ENCODE measurements around the gene AKAP7. TPM values are rescaled to one million over a fixed set of nuclear protein-coding genes. Genes with fewer than 3 reads are reported as not detected.
"Not testable (repeated sequence)": the region's sequence is repeated elsewhere in the genome, so short reads cannot be mapped to it uniquely, and the experiment has no call there.

Gene AKAP7
- 1 to 10 TPM; 5.1 to 6.3 TPM for total RNA-seq

DNA sequence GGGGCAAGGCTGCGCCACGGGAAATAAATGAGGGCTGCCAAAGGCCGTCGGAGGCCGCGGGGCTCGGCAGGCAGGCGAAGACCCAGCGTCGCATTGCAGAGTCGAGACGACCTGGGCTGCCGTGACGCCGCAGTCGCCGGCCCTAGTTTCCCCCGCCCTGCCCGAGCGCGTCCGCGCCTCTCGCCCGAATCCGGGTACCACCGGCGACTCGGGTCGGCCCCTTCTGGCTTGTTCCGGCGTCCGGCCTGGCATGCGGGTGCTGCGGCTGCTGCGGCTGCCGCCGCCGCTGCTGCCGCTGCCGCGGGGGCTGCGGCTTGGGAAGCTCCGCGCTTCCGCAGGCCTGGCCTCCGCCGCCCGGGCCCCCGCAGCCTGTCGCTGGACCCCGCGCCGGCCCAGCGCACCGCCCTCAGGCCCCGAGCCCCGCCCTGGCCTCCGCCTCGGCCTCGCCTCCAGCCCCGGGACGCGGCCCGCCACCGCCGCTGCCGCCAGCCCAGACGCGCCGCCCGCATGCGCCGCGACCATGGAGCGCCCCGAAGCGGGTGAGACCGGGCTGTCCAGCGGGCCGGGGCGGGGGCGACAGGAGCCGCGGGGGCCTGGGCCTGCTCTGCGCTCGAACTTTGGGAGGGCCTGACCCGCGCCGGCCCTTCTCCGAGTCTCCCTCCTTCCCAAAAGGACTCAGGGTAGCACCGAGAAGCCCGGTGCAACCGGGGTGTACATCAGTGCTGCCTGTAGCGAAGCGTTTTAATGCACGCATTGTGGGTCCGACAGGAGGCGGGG lies at the start of gene AKAP7:
TSS of gene AKAP7 (plus strand) at position 224 of the 777 bp plus-strand sequence. CDS start at position 521, 297 bp downstream.
- ATAC-seq (peak; percentile 82 to 84), DNase-seq (ENCODE audit: low spot score in 2 of 2) (peak; percentile 68 to 74)
- peaks cover 6% of the 10 kb centered on the region in 2 donors for H3K36me3 Mint-ChIP-seq
- no peaks in the 10 kb centered on the region for H3K9me3 Mint-ChIP-seq
- H3K27ac Mint-ChIP-seq: peak within 1 kb of the TSS; percentile 89 to 99

DNA sequence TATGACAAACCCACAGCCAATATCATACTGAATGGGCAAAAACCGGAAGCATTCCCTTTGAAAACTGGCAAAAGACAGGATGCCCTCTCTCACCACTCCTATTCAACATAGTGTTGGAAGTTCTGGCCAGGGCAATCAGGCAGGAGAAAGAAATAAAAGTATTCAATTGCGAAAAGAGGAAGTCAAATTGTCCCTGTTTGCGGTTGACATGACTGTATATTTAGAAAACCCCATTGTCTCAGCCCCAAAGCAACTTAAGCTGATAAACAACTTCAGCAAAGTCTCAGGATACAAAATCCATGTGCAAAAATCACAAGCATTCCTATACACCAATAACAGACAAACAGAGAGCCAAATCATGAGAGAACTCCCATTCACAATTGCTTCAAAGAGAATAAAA lies 44.9 kb upstream of the AKAP7 start:
- not testable (repeated sequence) for DNase-seq (ENCODE audit: low spot score in 2 of 2); ATAC-seq; H3K27ac Mint-ChIP-seq
- Mint-ChIP-seq H3K9me3 (peaks cover 8 to 18% of the 10 kb centered on the region in 2 donors), H3K36me3 (peaks cover 24 to 27% of the 10 kb centered on the region in 2 donors)

DNA sequence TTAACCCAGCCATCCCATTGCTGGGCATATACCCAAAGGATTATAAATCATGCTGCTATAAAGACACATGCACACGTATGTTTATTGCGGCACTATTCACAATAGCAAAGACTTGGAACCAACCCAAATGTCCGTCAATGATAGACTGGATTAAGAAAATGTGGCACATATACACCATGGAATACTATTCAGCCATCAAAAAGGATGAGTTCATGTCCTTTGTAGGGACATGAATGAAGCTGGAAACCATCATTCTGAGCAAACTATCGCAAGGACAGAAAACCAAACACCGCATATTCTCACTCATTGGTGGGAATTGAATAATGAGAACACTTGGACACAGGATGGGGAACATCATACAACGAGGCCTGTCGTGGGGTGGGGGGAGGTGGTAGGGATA lies 43.3 kb upstream of the AKAP7 start:
- H3K27ac Mint-ChIP-seq; ATAC-seq; DNase-seq (ENCODE audit: low spot score in 2 of 2): not testable (repeated sequence)
- peaks cover 14 to 22% of the 10 kb centered on the region in 2 donors for H3K36me3 Mint-ChIP-seq
- H3K9me3 Mint-ChIP-seq: peaks cover 8 to 11% of the 10 kb centered on the region in 2 donors

DNA sequence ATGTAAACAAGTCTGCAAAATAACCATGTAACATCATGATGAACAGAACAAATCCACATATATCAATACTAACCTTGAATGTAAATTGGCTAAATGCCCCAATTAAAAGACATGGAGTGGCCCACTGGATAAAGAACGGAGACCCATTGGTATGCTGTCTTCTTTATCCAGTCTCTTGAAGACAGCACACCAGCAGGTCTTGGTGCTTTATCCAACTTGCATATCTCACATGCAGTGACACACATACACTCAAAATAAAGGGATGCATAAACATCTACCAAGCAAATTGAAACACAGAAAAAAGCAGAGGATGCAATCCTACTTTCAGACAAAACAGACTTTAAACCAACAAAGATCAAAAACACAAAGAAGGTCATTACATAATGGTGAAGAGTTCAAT lies 41.9 kb upstream of the AKAP7 start:
- peaks cover 14 to 19% of the 10 kb centered on the region in 2 donors for H3K36me3 Mint-ChIP-seq
- ATAC-seq (no peak), DNase-seq (ENCODE audit: low spot score in 2 of 2) (no peak)
- peaks cover 5 to 8% of the 10 kb centered on the region in 2 donors for H3K9me3 Mint-ChIP-seq
- no peak overlapping the region for H3K27ac Mint-ChIP-seq

DNA sequence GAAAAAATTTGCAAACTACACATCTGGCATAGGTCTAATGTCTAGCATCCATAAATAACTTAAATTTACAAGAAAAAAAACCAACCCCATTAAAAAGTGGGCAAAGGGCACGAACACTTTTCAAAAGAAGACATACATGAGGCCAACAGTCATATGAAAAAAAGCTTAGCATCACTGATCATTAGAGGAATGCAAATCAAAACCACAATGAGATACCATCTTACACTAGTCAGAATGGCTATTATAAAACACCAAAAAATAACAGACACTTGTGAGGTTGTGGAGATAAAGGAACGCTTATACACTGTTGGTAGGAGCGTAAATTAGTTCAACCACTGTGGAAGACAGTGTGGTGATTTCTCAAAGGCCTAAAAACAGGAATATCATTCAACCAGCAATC lies 38.5 kb upstream of the AKAP7 start:
- Mint-ChIP-seq H3K9me3 (peaks cover 0 to 4% of the 10 kb centered on the region in 2 donors), H3K36me3 (peaks cover under 1 to 5% of the 10 kb centered on the region in 2 donors), H3K27ac (no peak overlapping the region)
- ATAC-seq (no peak), DNase-seq (ENCODE audit: low spot score in 2 of 2) (no peak)

DNA sequence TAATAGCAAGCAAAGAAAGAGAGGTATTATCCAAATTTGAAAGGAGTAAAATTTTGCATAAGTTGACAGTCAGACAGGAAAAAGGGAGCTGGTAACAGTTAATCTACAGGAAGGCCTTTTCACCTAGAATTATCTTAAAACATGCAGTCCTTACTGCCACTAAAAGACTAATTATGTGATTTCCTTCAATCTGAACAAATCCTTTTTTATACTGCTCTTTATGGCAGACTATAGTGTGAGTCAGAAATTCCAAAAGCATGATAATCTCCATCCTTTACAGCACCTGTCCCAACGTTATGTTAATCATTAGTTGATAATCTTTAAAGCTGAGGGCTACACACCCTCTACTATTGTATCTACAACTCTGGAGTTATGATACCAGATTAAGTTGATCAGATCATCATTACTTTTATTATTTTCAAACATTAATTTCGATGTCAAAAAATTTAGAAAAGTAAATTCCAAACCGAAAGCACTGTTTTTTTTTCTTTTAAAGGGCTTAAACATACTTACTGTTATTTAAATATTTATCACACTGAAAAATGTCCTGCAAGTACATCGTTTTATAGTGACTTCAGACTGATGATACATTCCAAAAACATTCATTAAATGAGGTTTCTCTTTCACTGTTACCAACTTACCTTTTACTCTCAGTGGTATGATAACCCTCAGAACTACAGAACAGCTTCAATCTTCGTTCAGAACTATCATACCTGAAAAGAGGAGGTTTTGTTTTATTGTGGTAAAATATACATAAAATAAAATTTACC lies 33.2 kb upstream of the AKAP7 start:
- no peaks in the 10 kb centered on the region for H3K9me3 Mint-ChIP-seq
- ATAC-seq (no peak), DNase-seq (ENCODE audit: low spot score in 2 of 2) (no peak)
- no peaks in the 10 kb centered on the region for H3K36me3 Mint-ChIP-seq
- no peak overlapping the region for H3K27ac Mint-ChIP-seq

DNA sequence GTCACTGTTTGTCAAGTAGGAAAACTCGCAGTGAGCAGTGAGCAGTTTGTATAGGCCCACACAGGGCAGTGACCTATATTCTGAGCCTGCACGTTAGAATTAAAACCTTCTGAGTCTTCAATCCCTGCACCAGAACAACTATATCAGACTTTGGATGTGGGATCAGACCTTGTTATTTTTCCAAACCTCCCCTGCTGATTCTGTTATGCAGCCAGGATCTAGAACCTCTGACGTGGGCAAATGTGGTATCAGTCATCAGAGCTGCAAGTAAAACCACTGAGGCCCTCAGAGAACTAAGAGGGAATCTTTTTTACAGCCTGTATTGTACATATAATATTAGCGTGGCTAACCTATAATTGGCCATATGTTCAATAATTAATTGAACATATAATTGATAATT lies 32.0 kb upstream of the AKAP7 start:
- no peaks in the 10 kb centered on the region for H3K9me3 Mint-ChIP-seq
- no peak for ATAC-seq
- no peak overlapping the region for H3K27ac Mint-ChIP-seq
- no peaks in the 10 kb centered on the region for H3K36me3 Mint-ChIP-seq
- DNase-seq (ENCODE audit: low spot score in 2 of 2): no peak

DNA sequence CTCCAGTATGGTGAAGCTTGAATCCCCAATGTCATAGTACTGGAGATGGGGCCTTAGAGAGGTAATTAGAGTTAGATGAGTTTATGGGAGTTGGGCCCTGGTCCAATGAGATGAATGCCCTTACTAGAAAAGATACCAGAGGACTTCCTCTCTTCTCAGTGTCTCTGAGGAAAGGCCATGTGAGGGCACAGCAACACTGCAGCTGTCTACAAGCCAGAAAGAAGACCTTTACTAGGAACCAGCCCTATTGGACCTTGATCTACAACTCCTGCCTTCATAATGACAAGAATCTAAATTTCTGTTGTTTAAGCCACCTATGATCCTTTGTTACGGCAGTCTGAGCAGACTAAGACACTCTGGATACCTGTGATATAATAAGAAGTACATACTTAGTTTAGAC lies 31.4 kb upstream of the AKAP7 start:
- H3K9me3 Mint-ChIP-seq: no peaks in the 10 kb centered on the region

DNA sequence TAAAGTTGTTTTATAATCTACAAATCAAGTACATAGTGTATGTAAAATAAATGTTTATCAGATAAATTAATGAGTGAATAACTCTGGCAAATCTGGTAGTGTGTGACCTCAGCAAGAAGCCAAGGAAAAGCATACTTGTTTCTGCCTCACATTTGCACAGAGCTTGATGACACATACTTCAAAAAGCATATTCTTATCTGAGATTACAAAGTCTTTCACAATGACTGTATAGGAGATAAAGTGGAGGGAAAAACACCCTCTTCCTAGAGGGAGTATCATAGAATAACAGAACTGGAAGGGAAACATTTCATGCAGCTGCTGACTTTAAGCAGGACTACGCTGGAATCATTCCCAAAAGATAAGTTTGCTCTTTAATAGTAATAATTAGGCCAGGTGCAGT lies 28.1 kb upstream of the AKAP7 start:
- no peak overlapping the region for H3K27ac Mint-ChIP-seq
- ATAC-seq (peak in 1 of 2 donors; percentile 33), DNase-seq (ENCODE audit: low spot score in 2 of 2) (no peak)
- no peaks in the 10 kb centered on the region for H3K36me3 Mint-ChIP-seq
- no peaks in the 10 kb centered on the region for H3K9me3 Mint-ChIP-seq

More for the DNA sequence above, 31.4 kb upstream of the AKAP7 start:
- H3K27ac Mint-ChIP-seq: no peak overlapping the region
- ATAC-seq (no peak), DNase-seq (ENCODE audit: low spot score in 2 of 2) (no peak)
- H3K36me3 Mint-ChIP-seq: no peaks in the 10 kb centered on the region

DNA sequence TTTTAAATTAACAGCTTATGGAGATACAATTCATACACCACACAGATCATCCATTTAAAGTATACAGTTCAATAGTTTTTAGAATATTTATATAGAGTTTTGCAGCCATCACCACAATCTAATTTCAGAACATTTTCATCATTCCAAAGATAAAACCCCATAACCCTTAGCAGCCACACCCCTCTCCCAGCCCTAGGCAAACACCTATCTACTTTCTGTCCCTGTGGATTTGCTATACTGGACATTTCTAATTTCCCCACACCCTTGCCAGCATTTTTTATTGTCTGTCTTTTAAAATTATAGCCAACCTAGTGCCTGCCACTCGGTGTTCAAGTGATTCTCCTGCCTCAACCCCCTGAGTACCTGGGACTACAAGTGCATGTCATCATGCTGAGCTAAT lies 23.0 kb upstream of the AKAP7 start:
- Mint-ChIP-seq H3K9me3 (no peaks in the 10 kb centered on the region), H3K27ac (no peak overlapping the region), H3K36me3 (no peaks in the 10 kb centered on the region)
- ATAC-seq (no peak), DNase-seq (ENCODE audit: low spot score in 2 of 2) (no peak)

DNA sequence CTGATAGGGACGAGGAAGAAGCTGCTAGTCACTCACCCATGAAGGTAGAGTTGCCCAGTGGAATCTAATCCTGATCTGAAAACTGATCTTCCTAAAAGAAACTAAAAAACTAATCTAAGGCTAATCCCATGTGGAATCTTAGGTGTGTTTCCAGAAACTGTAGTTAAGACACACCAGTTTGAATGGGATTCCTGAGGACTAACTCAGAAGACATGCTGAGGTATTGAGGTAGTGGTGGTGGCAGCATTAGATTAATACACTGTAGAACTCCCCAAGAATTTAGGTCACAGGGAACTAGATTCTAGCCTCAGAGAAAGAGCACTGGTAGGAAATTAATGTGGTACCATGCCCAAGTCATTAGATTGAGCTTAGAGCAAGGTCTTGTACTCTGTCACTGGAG lies 19.6 kb upstream of the AKAP7 start:
- no peak for DNase-seq (ENCODE audit: low spot score in 2 of 2)
- no peak for ATAC-seq

DNA sequence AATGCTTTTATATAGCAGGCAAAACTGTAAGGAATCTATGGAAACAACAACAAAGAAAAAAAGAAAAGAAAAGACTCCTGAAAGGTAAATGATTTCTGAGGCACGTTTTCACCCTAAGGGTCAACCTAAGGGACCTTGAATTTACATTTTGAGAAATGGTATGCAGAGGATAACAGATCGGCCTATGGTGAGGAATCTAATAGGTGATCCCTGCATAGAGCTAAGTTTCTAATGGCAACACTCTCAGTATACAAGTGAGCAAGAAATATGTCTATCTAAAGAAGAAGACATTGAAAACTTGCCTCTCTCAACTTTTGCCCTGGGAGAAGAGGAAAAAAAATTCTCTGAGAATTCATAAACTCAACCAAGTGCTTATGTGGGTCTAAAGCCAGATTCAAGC lies 18.9 kb upstream of the AKAP7 start:
- Mint-ChIP-seq H3K9me3 (no peaks in the 10 kb centered on the region), H3K27ac (no peak overlapping the region), H3K36me3 (no peaks in the 10 kb centered on the region)
- DNase-seq (ENCODE audit: low spot score in 2 of 2): no peak
- ATAC-seq: no peak

More for the DNA sequence above, 19.6 kb upstream of the AKAP7 start:
- H3K27ac Mint-ChIP-seq: no peak overlapping the region
- no peaks in the 10 kb centered on the region for H3K9me3 Mint-ChIP-seq
- no peaks in the 10 kb centered on the region for H3K36me3 Mint-ChIP-seq

DNA sequence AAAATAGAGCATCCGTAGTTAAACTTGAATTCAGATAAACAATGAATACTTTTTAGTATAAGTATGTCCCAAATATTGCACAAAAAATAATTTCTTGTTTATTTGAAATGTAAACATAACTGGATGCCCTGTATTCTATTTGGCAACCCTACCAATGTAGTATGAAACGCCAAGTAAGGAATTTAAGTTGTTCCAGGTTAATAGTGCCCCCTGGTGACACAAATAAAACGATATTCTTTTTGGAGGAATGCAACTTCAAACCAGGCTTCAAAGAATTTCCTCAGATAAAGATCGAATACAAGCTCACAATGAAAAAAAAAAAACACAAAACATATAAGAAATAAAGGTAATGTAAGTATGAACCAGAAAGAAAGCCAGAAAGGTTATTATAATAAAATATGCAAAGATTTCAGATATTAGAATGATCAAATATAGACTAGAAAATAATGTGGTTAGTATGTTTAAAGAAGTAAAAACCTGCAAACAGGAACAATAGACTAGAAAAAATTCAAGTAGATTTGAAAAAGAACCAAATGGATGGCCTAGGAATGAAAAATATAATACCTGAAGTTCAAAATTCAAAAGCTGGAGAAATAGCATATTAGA lies 18.4 kb upstream of the AKAP7 start:
- DNase-seq (ENCODE audit: low spot score in 2 of 2) (peak in 1 of 2 donors; percentile 14), ATAC-seq (no peak)
- Mint-ChIP-seq H3K36me3 (no peaks in the 10 kb centered on the region), H3K27ac (no peak overlapping the region), H3K9me3 (no peaks in the 10 kb centered on the region)

DNA sequence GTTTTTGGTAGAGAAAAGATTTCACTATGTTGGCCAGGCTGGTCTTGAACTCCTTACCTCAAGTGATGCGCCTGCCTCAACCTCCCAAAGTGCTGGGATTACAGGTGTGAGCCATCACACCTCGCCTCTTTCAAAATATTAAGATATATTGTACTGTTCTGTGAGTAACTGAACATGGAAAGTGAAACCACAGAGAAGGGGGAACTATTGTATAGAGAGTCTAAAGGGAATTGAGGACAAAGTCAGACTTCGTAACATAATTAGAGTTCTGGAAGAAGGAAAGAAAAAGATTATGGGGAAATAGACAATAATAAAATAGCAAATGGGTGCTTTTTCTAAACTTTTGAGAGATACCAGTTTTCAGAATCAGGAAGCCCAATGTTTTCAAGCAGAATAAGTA lies 17.4 kb upstream of the AKAP7 start:
- H3K9me3 Mint-ChIP-seq: no peaks in the 10 kb centered on the region
- no peak overlapping the region for H3K27ac Mint-ChIP-seq
- DNase-seq (ENCODE audit: low spot score in 2 of 2) (no peak), ATAC-seq (no peak)
- no peaks in the 10 kb centered on the region for H3K36me3 Mint-ChIP-seq

DNA sequence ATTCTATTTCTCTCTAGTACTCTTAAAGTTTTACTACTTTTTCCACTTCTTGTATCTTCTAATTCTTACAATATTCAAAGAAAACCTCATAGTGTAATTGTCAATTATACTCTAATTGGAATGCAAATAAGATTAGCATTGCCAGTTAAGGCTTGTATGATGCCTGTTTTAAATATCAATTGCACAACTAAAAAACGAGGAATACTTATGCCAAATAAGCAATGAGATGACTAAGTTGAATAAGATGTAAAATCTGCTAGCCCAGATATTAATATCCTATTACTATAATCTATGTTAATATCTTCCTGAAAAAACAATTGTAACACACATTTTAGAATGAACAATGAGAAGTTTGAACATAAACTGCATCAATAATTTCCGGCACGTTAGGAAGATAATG lies 13.3 kb upstream of the AKAP7 start:
- no peak for DNase-seq (ENCODE audit: low spot score in 2 of 2)
- Mint-ChIP-seq H3K36me3 (no peaks in the 10 kb centered on the region), H3K9me3 (no peaks in the 10 kb centered on the region), H3K27ac (no peak overlapping the region)
- ATAC-seq: no peak

DNA sequence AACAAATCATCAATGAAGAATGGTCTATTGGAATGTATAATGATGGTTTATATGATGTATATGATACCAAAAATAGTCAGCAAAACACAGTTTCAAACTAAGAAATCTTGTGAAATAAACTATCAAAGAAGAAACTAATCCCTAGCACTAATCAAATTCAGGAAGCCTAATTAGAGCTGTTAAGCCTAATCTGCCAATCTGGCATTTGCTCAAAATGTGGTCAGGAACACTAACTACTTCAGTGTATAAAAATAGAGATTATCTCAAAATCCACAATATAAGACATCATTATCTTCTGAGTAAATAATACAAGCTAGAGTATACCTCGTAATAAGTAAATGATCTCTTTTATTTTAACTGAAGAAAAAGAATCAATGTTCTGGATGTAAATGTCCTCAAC lies 12.8 kb upstream of the AKAP7 start:
- ATAC-seq (no peak), DNase-seq (ENCODE audit: low spot score in 2 of 2) (no peak)
- Mint-ChIP-seq H3K36me3 (no peaks in the 10 kb centered on the region), H3K27ac (no peak overlapping the region), H3K9me3 (no peaks in the 10 kb centered on the region)

DNA sequence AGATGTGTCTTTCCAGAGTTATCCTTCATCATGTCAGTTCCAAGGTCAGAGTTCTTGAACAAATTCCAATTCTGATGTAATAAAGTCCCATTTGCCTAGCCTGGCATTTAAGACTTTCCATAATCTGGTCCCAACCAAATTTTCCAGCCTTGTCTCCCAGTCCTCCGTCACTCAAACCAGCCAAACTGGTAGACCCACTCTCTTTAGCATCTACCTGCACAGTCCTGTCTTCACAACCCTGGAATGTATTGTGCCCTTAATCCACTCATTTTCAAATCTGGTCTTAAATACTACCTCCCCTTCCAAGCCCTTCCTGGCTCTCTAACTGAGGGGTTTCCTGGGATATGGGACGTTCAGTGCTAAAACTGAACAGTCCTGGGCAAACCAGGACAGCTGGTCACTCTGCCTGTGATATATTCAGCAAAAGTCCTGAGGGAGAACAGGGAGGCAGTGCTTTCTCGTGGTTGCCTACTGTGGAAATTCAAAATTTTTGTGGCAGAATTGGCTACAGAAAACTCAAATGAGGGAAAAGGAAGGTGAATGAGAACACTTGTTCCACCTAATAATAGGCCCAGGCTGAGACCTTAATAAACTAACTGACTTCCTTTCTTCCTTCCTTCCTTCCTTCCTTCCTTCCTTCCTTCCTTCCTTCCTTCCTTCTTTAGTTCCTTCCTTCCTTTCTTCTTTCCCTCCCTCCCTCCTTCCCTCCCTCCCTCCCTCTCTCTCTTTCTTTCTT lies 10.8 kb upstream of the AKAP7 start:
- no peaks in the 10 kb centered on the region for H3K36me3 Mint-ChIP-seq
- no peak for DNase-seq (ENCODE audit: low spot score in 2 of 2)
- no peak for ATAC-seq
- H3K27ac Mint-ChIP-seq: no peak overlapping the region
- no peaks in the 10 kb centered on the region for H3K9me3 Mint-ChIP-seq

All from activated naive CD4-positive, alpha-beta T cell treated with anti-CD3 and anti-CD28 coated beads, Interleukin-2, amount 50 U/mL, for 72 hours (primary cell).